BE2C (cell line): ENCODE measurements around the gene CDH23.

Experiments used
- DNase-seq: peaks from one replicate; pipeline ENCODE4 v3.0.0-alpha.2; 2020
- H3K27me3 ChIP-seq: fragments of 250-450 bp; sonication (Bioruptor Pico); 2 replicates; pipeline ENCODE4 v1.5.1; 2020; ENCODE audit warnings: mild to moderate bottlenecking
- H3K36me3 ChIP-seq: fragments of 250-450 bp; sonication (Bioruptor Pico); 2 replicates; pipeline ENCODE4 v1.5.1; 2020; ENCODE audit warnings: mild to moderate bottlenecking
- H3K4me1 ChIP-seq: fragments of 250-450 bp; sonication (Bioruptor Pico); 2 replicates; pipeline ENCODE4 v1.5.1; 2020
- H3K4me3 ChIP-seq: 2 replicates; pipeline ENCODE4 v1.5.1; 2011; ENCODE audit warnings: low read depth, low read length
- H3K9me3 ChIP-seq: fragments of 250-450 bp; sonication (Bioruptor Pico); 2 replicates; pipeline ENCODE4 v1.5.1; 2020
- TF ChIP-seq, protein P1 (sequence below): IDR thresholded peaks from 2 replicates; pipeline ENCODE4 v1.5.1; 2012; ENCODE audit warnings: mild to moderate bottlenecking, low read depth, low read length

The CDH23 gene

DNA sequence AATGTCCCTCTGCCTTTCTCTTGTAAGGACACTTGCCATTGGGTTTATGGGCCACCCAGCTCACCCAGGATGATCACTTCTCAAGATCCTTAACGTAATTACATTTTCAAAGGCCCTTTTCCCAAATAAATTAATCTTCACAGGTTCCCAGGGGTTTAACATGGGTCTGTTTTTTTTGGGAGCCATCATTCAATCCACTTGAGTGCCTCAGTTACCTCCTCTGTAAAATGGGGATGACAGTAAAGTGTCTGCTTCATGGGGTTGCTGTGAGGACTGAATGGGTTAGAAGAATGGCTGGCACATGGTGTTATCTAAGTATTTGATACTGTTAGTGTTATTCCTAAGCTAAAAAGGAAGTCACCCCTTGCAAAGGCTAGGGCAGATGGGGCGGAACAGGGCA lies 315.4 kb downstream of the CDH23 start:
- H3K4me1 ChIP-seq, result no peaks in the 10 kb centered on the region
- no peaks in the 10 kb centered on the region for H3K9me3 ChIP-seq
- no peaks in the 10 kb centered on the region for H3K27me3 ChIP-seq
- TF ChIP-seq, protein P1, sequence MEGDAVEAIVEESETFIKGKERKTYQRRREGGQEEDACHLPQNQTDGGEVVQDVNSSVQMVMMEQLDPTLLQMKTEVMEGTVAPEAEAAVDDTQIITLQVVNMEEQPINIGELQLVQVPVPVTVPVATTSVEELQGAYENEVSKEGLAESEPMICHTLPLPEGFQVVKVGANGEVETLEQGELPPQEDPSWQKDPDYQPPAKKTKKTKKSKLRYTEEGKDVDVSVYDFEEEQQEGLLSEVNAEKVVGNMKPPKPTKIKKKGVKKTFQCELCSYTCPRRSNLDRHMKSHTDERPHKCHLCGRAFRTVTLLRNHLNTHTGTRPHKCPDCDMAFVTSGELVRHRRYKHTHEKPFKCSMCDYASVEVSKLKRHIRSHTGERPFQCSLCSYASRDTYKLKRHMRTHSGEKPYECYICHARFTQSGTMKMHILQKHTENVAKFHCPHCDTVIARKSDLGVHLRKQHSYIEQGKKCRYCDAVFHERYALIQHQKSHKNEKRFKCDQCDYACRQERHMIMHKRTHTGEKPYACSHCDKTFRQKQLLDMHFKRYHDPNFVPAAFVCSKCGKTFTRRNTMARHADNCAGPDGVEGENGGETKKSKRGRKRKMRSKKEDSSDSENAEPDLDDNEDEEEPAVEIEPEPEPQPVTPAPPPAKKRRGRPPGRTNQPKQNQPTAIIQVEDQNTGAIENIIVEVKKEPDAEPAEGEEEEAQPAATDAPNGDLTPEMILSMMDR, result no peak
- DNase-seq, result no peak
- H3K4me3 ChIP-seq, result no peak overlapping the region
- no peaks in the 10 kb centered on the region for H3K36me3 ChIP-seq

GRCh38 chr10:71712572-71713134 lies 315.9 kb downstream of the CDH23 start:
- H3K9me3 ChIP-seq, result no peaks in the 10 kb centered on the region
- H3K4me3 ChIP-seq, result no peak overlapping the region
- H3K4me1 ChIP-seq, result no peaks in the 10 kb centered on the region
- no peak for DNase-seq
- no peaks in the 10 kb centered on the region for H3K36me3 ChIP-seq
- H3K27me3 ChIP-seq, result no peaks in the 10 kb centered on the region
- TF ChIP-seq, protein P1, result no peak

DNA sequence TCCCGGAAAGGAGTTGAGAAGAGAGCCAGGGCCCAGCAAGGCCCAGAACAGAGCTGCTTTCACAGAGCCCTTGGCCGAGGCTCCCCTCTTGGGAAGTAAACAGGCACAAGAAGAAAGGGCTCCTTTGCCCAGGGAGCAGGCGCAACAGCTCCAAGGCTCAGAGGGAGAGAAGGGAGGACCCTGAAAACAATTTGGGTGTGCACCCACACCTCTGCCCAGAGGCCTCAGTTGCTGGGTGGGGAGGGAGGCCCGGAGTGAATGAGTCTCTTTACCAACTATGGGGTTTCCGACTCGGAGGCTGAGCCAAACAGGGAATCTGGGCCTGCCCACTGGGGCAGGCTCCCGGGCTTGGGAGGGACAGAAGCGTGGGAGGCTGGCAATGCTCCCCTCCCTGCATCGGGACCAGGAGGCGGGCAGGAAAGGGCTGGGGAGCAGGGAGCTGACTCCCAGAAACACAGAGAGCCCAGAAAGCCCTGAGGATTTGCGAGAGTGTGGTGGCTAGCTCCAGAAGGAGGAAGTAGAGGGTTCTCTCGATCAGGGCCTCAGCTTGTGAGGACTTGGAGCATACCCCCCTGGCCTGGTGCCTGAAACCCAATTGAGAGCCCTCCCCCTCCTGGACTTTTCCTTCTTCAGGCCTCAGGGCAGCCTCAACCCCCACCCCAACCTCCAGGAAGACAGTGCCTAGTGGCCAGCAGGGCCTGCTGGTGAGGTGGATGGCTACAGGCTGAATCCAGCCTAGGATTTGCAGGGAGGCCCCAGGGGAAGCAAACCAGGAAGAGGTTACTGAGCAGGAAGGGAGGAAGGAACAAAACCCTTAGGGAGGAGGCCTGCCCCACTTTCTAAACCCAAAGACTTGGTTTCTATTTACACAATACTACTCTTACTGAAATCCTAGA lies 316.7 kb downstream of the CDH23 start:
- Histone ChIP-seq H3K27me3 (no peaks in the 10 kb centered on the region), H3K36me3 (no peaks in the 10 kb centered on the region), H3K4me3 (no peak overlapping the region), H3K9me3 (no peaks in the 10 kb centered on the region), H3K4me1 (no peaks in the 10 kb centered on the region)
- TF ChIP-seq, protein P1, result 0 out of 2 replicates have a peak, but pooled peaks have one; percentile 19
- peak; percentile 30 for DNase-seq

DNA sequence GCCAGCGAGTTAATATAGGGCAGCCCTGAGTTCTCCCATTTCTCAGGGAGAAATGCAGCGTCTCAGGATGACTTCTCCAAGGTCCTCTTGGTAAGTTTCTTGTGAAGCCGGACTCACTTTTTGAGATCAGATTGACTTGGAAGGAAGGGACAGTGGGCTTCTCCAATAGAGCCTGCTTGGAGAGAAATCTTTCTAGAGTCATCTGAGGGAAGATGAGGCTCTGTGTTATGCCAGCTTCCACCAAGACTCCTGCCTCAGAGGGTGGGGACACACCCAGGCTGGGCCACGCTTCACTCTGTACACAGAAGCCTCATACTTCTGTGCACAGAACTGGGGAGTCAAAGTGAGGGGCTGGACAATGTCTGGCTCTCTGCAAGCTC lies 317.3 kb downstream of the CDH23 start:
- Histone ChIP-seq H3K4me1 (no peaks in the 10 kb centered on the region), H3K4me3 (no peak overlapping the region), H3K36me3 (no peaks in the 10 kb centered on the region), H3K9me3 (no peaks in the 10 kb centered on the region), H3K27me3 (no peaks in the 10 kb centered on the region)
- DNase-seq, result no peak
- TF ChIP-seq, protein P1, result no peak

- no peaks in the 10 kb centered on the region for H3K4me1 ChIP-seq
Measured at GRCh38 chr10:71714592-71714991, 317.9 kb downstream of the CDH23 start.

More at GRCh38 chr10:71714592-71714991, 317.9 kb downstream of the CDH23 start:
- no peak for DNase-seq
- TF ChIP-seq, protein P1, result no peak
- H3K9me3 ChIP-seq, result no peaks in the 10 kb centered on the region
- H3K36me3 ChIP-seq, result no peaks in the 10 kb centered on the region
- H3K4me3 ChIP-seq, result no peak overlapping the region
- no peaks in the 10 kb centered on the region for H3K27me3 ChIP-seq
